Tibial nerve (tissue), 4 donors: ENCODE measurements around the gene CORO7. TPM values are rescaled to one million over a fixed set of nuclear protein-coding genes. Genes with fewer than 3 reads are reported as not detected.

Experiments used
- DNase-seq, 2 donors: peaks; one replicate each; pipeline ENCODE4 v3.0.0-alpha.2; 2019; ENCODE audit warnings: low spot score in 2 of 2
- H3K27ac ChIP-seq, 4 donors: fragments of 200-600 bp; sonication (generic) in 3 of 4; one replicate each; pipeline ENCODE4 v1.5.1; 2017 to 2019; ENCODE audit warnings: mild to moderate bottlenecking in 1 of 4
- H3K27me3 ChIP-seq, 2 donors: fragments of 200-600 bp; sonication (generic) in 1 of 2; one replicate each; pipeline versions ENCODE4 v1.5.1 to v1.6.0; 2017 to 2019
- H3K36me3 ChIP-seq, 3 donors: fragments of 200-600 bp; sonication (generic); one replicate each; pipeline ENCODE4 v1.5.1; 2018 to 2019
- H3K4me1 ChIP-seq, 4 donors: fragments of 200-600 bp; sonication (generic) in 3 of 4; one replicate each; pipeline ENCODE4 v1.5.1; 2017 to 2019
- H3K4me3 ChIP-seq, 4 donors: fragments of 200-600 bp; sonication (generic) in 3 of 4; one replicate each; pipeline ENCODE4 v1.5.1; 2017 to 2019; ENCODE audit warnings: mild to moderate bottlenecking in 1 of 4, moderate library complexity in 1 of 4
- H3K9me3 ChIP-seq, 4 donors: fragments of 200-600 bp; sonication (generic) in 3 of 4; one replicate each; pipeline ENCODE4 v1.5.1; 2017 to 2019
- CTCF ChIP-seq, 5 experiments: fragments of 200-600 bp in 3 of 5; fragments of 450-650 bp in 2 of 5; sonication (generic) in 3 of 5; IDR thresholded peaks; one replicate each; pipeline ENCODE4 v1.5.1; 2016 to 2019; ENCODE audit warnings: antibody characterized with exemption in 5 of 5, mild to moderate bottlenecking in 3 of 5, moderate library complexity in 2 of 5
- EP300 ChIP-seq, 2 donors: sonication (generic); formaldehyde crosslinking; IDR thresholded peaks; one replicate each; pipeline ENCODE4 v1.6.1; 2017; ENCODE audit warnings: antibody characterized with exemption in 2 of 2, mild to moderate bottlenecking in 1 of 2
- POLR2A ChIP-seq, 2 donors: fragments of 450-650 bp; IDR thresholded peaks; one replicate each; pipeline ENCODE4 v1.6.1; 2017; ENCODE audit warnings: antibody characterized with exemption in 2 of 2, mild to moderate bottlenecking in 2 of 2, moderate library complexity in 2 of 2
- WGBS, 2 donors: methylation state at CpG; one replicate each; pipeline ENCODE4 v1.1.5; 2018; 5-methylcytosine and 5-hydroxymethylcytosine counted together
- total RNA-seq, 4 donors: library from RNA; depleted of rRNA; stranded (reverse); fragments of >200 nt; gene quantifications; one replicate each; pipeline ENCODE4 v1.1.0, GENCODE V29; 2016

The CORO7 gene
- total RNA-seq, 4 donors from 2014 or later, result 27.8 to 77.4 (median 52.1) TPM

- Histone ChIP-seq H3K4me1 (peaks cover 0 to 98% (median 65%) of the 10 kb centered on the region in 4 donors), H3K27ac (peak overlapping the region; percentile 81 to 95 (median 89)), H3K4me3 (peak overlapping the region in 1 of 4 donors; percentile 16), H3K9me3 (no peaks in the 10 kb centered on the region), H3K36me3 (peaks cover 0 to 21% (median 0%) of the 10 kb centered on the region in 3 donors), H3K27me3 (no peaks in the 10 kb centered on the region)
- TF ChIP-seq CTCF (IDR thresholded peaks at IDR 0.05) (no peak), POLR2A (IDR thresholded peaks at IDR 0.05) (no peak), EP300 (IDR thresholded peaks at IDR 0.05) (no peak)
- 52 to 55% methylated on average over 12 to 25 of the region's 27 CpGs for WGBS, 2 donors
- no peak for DNase-seq
Measured at GRCh38 chr16:4376893-4377572, 39.4 kb downstream of the CORO7 start.

DNA sequence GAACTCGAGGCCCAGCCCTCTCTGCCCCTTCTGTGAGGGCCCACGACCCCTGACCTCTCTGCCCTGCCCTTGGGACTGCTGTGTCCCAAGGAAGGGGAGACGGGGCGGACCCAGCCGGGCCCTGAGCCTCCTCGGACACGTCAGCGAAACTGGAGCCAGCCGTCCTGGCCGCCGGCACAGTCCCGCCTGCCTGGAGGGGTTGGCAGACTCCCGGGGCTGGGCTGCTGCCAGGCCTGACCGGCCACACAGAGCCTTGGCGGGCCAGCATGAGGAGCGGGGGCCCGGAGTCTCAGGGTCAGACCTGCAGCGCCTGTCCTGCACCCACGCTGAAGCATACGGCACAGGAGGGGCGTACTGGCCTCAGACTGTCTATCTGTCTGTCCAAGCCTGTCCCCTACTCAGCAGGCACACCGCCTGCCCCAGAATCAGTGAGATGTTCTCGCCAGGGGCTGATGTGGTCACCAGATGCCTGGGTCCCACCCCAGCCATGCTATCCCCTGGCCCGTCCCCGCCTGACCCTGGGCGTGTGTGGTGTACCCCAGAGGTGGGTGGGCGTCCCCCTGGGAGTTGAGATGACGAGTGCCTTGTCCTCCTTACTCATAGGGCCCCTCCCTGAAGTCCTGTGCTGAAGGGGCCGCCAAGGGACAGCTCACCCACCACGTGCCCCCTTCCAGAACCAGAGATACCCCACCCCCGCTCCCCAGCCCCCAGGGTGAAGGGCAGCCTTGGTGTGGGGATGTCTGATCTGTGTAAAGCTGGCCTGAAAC, 40.1 kb downstream of the CORO7 start:
- H3K4me3 ChIP-seq, result peak overlapping the region in 1 of 4 donors; percentile 16
- peaks cover 0 to 14% (median 0%) of the 10 kb centered on the region in 3 donors for H3K36me3 ChIP-seq
- DNase-seq, result peak; percentile 85 to 86
- WGBS, 2 donors, result 5 to 12% methylated on average over 12 to 25 of the region's 31 CpGs
- peaks cover 0 to 94% (median 68%) of the 10 kb centered on the region in 4 donors for H3K4me1 ChIP-seq
- H3K27ac ChIP-seq, result peak overlapping the region; percentile 81 to 95 (median 89)
- TF ChIP-seq POLR2A (IDR thresholded peaks at IDR 0.05) (no peak), EP300 (IDR thresholded peaks at IDR 0.05) (peak; percentile 29 to 81)
- no peaks in the 10 kb centered on the region for H3K9me3 ChIP-seq
- H3K27me3 ChIP-seq, result no peaks in the 10 kb centered on the region

GRCh38 chr16:4375717-4376116, 40.7 kb downstream of the CORO7 start:
- no peak for DNase-seq
- no peaks in the 10 kb centered on the region for H3K9me3 ChIP-seq
- H3K36me3 ChIP-seq, result peaks cover 0 to 8% (median 0%) of the 10 kb centered on the region in 3 donors
- WGBS, 2 donors, result 78 to 83% methylated on average over 15 of the region's 15 CpGs
- TF ChIP-seq CTCF (IDR thresholded peaks at IDR 0.05), result no peak
- TF ChIP-seq POLR2A (IDR thresholded peaks at IDR 0.05), result no peak
- TF ChIP-seq EP300 (IDR thresholded peaks at IDR 0.05), result no peak
- peak overlapping the region in 1 of 4 donors; percentile 16 for H3K4me3 ChIP-seq
- H3K27me3 ChIP-seq, result no peaks in the 10 kb centered on the region
- peaks cover 0 to 94% (median 74%) of the 10 kb centered on the region in 4 donors for H3K4me1 ChIP-seq
- H3K27ac ChIP-seq, result peak overlapping the region; percentile 81 to 95 (median 89)

GRCh38 chr16:4373909-4374742, 42.3 kb downstream of the CORO7 start:
- 14 to 26% methylated on average over 29 to 30 of the region's 30 CpGs for WGBS, 2 donors
- no peaks in the 10 kb centered on the region for H3K9me3 ChIP-seq
- H3K4me1 ChIP-seq, result peaks cover 0 to 96% (median 83%) of the 10 kb centered on the region in 4 donors
- H3K27me3 ChIP-seq, result no peaks in the 10 kb centered on the region
- peak; percentile 78 to 89 for DNase-seq
- peak overlapping the region; percentile 55 to 81 (median 64) for H3K4me3 ChIP-seq
- H3K27ac ChIP-seq, result peak overlapping the region; percentile 81 to 95 (median 89)
- TF ChIP-seq POLR2A (IDR thresholded peaks at IDR 0.05), result peak in 1 of 2 donors; percentile 26
- peak in 1 of 2 donors; percentile 84 for TF ChIP-seq EP300 (IDR thresholded peaks at IDR 0.05)
- TF ChIP-seq CTCF (IDR thresholded peaks at IDR 0.05), result no peak
- H3K36me3 ChIP-seq, result no peaks in the 10 kb centered on the region

DNA sequence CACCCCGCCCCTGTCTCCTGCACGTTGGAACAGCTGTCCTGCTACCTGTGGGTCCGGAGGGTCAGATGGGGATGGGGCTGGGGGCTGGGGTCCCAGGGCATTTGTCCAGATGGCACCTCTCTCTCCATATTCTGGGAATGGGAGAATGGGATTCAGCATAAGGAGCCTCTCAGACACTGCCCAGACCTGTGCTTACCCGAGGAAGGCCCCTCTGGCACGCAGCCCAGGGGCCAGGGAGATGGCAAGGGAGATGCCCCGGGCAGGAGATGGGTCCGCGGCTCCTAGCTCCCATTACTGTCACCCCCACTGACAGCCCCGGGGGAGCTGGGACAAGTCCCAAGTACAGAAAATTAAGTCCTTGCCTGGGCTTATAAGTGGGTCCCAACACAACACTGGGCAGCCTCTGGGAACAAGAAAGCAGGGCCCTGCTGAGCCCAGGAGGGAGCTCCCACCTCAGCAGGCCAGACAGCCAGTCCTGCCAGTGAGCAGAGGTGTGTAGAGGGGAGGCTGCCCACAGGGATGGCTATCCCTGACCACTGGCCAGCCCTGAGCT, 43.0 kb downstream of the CORO7 start:
- H3K4me3 ChIP-seq, result peak overlapping the region; percentile 55 to 81 (median 64)
- H3K9me3 ChIP-seq, result no peaks in the 10 kb centered on the region
- DNase-seq, result no peak
- H3K36me3 ChIP-seq, result no peaks in the 10 kb centered on the region
- 30 to 35% methylated on average over 9 of the region's 9 CpGs for WGBS, 2 donors
- no peaks in the 10 kb centered on the region for H3K27me3 ChIP-seq
- peaks cover 0 to 96% (median 83%) of the 10 kb centered on the region in 4 donors for H3K4me1 ChIP-seq
- TF ChIP-seq CTCF (IDR thresholded peaks at IDR 0.05), result no peak
- TF ChIP-seq POLR2A (IDR thresholded peaks at IDR 0.05), result no peak
- TF ChIP-seq EP300 (IDR thresholded peaks at IDR 0.05), result no peak
- peak overlapping the region; percentile 81 to 95 (median 89) for H3K27ac ChIP-seq
